ENCODE results near the gene CLPTM1.

GRCh38 chr19:45030825-45031224 is 75.6 kb downstream of the CLPTM1 start:
- TF ChIP-seq, protein P1, sequence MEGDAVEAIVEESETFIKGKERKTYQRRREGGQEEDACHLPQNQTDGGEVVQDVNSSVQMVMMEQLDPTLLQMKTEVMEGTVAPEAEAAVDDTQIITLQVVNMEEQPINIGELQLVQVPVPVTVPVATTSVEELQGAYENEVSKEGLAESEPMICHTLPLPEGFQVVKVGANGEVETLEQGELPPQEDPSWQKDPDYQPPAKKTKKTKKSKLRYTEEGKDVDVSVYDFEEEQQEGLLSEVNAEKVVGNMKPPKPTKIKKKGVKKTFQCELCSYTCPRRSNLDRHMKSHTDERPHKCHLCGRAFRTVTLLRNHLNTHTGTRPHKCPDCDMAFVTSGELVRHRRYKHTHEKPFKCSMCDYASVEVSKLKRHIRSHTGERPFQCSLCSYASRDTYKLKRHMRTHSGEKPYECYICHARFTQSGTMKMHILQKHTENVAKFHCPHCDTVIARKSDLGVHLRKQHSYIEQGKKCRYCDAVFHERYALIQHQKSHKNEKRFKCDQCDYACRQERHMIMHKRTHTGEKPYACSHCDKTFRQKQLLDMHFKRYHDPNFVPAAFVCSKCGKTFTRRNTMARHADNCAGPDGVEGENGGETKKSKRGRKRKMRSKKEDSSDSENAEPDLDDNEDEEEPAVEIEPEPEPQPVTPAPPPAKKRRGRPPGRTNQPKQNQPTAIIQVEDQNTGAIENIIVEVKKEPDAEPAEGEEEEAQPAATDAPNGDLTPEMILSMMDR (IDR thresholded peaks at IDR 0.05; ENCODE audit: insufficient read depth, low read depth, low read length) = no peak
- TF ChIP-seq EZH2 (IDR thresholded peaks at IDR 0.05; ENCODE audit: insufficient read depth, low read length) = no peak
